Body of pancreas (tissue), 4 donors: ENCODE data around the gene GOLGA6L7. TPM values are rescaled to one million over a fixed set of nuclear protein-coding genes. Genes with fewer than 3 reads are reported as not detected.

Experiments
- ATAC-seq: fragments of 150-250 bp; one replicate; pipeline ENCODE4 v1.9.1; 2016
- DNase-seq, 4 donors: peaks; one replicate each; pipeline ENCODE4 v3.0.0-alpha.2; 2019
- H3K27ac ChIP-seq, 4 donors: fragments of 200-600 bp; sonication (generic); 1 replicate in 3 of 4; 2 replicates in 1 of 4; pipeline versions ENCODE4 v1.5.1 to v1.6.1; 2016 to 2019; ENCODE audit warnings: mild to moderate bottlenecking in 1 of 4, mixed read lengths in 1 of 4, moderate library complexity in 1 of 4
- H3K27me3 ChIP-seq, 2 donors: fragments of 200-600 bp; sonication (generic); one replicate each; pipeline ENCODE4 v1.6.0; 2016; ENCODE audit warnings: mild to moderate bottlenecking in 1 of 2
- H3K36me3 ChIP-seq, 2 donors: fragments of 200-600 bp; sonication (generic); replicated peaks in 1 of 2; 2 replicates each; pipeline ENCODE4 v1.5.1; 2016; ENCODE audit warnings: low read depth in 2 of 2; ENCODE audit not compliant: insufficient read depth in 1 of 2
- H3K4me1 ChIP-seq: fragments of 200-600 bp; sonication (generic); one replicate; pipeline ENCODE4 v1.6.0; 2016
- H3K4me3 ChIP-seq, 2 donors: fragments of 200-600 bp; sonication (generic); 1 replicate in 1 of 2; 2 replicates in 1 of 2; pipeline ENCODE4 v1.5.1; 2016 to 2019
- H3K9me3 ChIP-seq, 3 donors: fragments of 200-600 bp; sonication (generic); 1 replicate in 2 of 3; 2 replicates in 1 of 3; pipeline ENCODE4 v1.5.1; 2016
- CTCF ChIP-seq, 7 experiments: fragments of 450-650 bp in 4 of 7; fragments of 200-600 bp in 3 of 7; sonication (generic) in 3 of 7; IDR thresholded peaks; one replicate each; pipeline ENCODE4 v1.5.1; 2016 to 2019; ENCODE audit warnings: antibody characterized with exemption in 7 of 7
- POLR2A ChIP-seq, 3 donors: fragments of 450-650 bp; IDR thresholded peaks; one replicate each; pipeline ENCODE4 v1.6.1; 2016; ENCODE audit warnings: antibody characterized with exemption in 3 of 3, mild to moderate bottlenecking in 2 of 3
- WGBS, 2 donors: methylation state at CpG; one replicate each; pipeline ENCODE4 v1.1.5; 2017; 5-methylcytosine and 5-hydroxymethylcytosine counted together
- intact Hi-C: fragments of 100-400 bp; cut with DNase I; formaldehyde crosslinking; loops from one replicate; pipeline ENCODE4 v1.15.1; 2023
- total RNA-seq, 2 donors: library from RNA; depleted of rRNA; stranded (reverse); fragments of >200 nt; gene quantifications; one replicate each; pipeline ENCODE4 v1.1.0, GENCODE V29; 2016

The GOLGA6L7 gene
- total RNA-seq, 2 donors from 2014 or later, result not detected

DNA sequence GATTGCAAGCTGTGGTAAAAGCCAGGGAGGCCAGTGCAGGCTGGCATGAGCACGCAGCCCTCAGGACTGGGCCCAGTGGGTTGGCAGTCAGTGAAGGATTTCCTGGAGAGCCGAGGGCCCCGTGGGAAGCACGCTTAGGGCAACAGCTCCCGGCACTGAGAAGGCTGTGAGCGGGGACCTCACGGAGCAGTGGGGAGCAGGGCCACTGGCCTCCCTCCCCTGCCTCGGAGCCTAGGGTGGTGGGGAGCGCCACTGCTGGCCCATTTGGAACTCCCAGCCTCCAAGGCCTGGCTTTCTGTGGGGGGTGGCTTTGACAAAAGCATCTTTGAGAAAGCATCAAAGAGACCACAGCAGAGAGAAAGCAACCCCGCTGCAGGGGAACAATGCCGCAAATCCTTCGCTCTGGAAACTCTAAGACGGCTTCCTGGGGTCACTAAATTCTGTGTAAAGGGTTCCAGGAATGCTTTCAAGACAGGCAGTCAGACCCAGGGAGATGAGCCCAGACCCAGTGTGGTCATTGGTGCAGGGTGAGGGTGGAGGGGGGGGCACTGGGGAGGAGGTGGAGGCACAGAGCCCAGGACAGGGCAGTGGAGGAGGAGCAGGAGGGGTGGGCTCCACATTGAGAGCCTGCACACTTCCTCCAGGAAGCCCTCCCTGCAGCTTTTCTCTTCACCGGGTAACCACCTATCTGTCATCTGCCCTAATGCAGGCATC is 27.8 kb upstream of the GOLGA6L7 start:
- intact Hi-C loops, result no loop called here
- Histone ChIP-seq H3K36me3 (no peaks in the 10 kb centered on the region), H3K4me3 (no peak overlapping the region), H3K4me1 (peaks cover 33% of the 10 kb centered on the region), H3K27ac (no peak overlapping the region), H3K27me3 (no peaks in the 10 kb centered on the region), H3K9me3 (no peaks in the 10 kb centered on the region)
- ATAC-seq, result no peak
- DNase-seq, result no peak
- TF ChIP-seq CTCF (IDR thresholded peaks at IDR 0.05) (no peak), POLR2A (IDR thresholded peaks at IDR 0.05) (no peak)
- WGBS, 2 donors, result 90 to 91% methylated on average over 13 to 14 of the region's 14 CpGs

DNA sequence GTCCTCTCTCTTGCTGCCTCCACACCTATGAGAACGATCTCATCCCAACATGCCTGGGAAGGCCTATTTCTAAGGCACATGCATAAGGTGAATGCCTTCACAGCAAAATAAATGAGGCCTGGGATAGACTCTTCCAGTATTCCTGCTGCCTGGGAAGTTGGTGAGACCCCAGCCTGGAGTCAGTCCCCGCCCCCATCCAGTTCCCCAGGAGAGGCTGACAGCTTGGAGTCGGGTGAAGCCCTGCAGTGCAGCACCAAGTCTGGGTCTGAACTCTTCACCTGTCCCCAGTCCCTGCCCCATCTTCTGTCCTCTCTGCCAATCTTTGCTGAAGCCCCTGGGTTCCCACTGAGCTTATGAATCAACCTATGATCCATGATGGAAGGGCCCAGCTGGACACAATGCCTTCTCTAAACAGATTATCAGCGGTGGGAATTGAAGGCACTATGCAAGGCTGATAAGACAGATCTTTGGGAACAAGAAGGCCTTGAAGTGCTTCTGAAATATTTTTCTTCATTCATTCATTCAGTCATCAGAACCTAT is 27.1 kb upstream of the GOLGA6L7 start:
- intact Hi-C loops, result no loop called here
- no peaks in the 10 kb centered on the region for H3K9me3 ChIP-seq
- H3K36me3 ChIP-seq, result no peaks in the 10 kb centered on the region
- ATAC-seq (no peak), DNase-seq (no peak)
- H3K27ac ChIP-seq, result no peak overlapping the region
- no peak overlapping the region for H3K4me3 ChIP-seq
- TF ChIP-seq CTCF (IDR thresholded peaks at IDR 0.05) (no peak), POLR2A (IDR thresholded peaks at IDR 0.05) (no peak)
- H3K27me3 ChIP-seq, result no peaks in the 10 kb centered on the region
- peaks cover 25% of the 10 kb centered on the region for H3K4me1 ChIP-seq
- WGBS, 2 donors, result 86 to 95% methylated on average over 4 of the region's 4 CpGs

DNA sequence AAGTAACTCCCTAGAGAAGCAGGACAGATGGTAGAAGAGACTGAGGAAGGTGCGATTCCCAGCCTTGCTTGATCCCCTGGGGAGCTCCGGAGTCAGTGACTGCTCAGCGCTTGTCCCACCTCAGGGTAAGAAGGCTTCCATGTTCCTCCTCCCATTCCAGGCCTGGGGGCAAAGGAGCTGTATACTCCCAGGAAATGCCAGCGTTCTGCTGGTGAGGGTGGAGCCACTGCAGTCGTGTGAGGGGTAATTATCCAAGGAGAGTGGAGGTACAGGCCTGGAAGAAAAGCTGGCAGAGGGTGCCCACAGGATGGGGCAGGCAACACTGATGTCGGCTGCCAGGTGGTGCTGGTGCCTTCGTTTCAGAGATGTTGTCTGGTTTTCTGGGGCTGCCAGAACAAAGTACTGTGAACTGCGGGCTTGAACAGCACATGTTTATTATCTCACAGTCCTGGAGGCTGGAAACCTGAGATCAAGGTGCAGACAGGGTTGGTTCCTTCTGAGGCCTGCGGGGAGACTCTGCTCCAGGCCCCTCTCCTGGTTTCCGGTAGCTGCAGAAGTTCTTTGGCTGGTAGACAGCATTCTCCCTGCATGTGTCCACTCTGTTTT is 25.2 kb upstream of the GOLGA6L7 start:
- Histone ChIP-seq H3K9me3 (no peaks in the 10 kb centered on the region), H3K4me3 (no peak overlapping the region), H3K27me3 (no peaks in the 10 kb centered on the region), H3K4me1 (peaks cover 23% of the 10 kb centered on the region), H3K36me3 (no peaks in the 10 kb centered on the region), H3K27ac (peak overlapping the region; percentile 55 to 80 (median 65))
- ATAC-seq (peak; percentile 75), DNase-seq (peak; percentile 59 to 82 (median 74))
- TF ChIP-seq POLR2A (IDR thresholded peaks at IDR 0.05) (no peak), CTCF (IDR thresholded peaks at IDR 0.05) (peak in 4 of 7 experiments; percentile 31 to 51 (median 48))
- intact Hi-C loops, result no loop called here
- WGBS, 2 donors, result 32 to 39% methylated on average over 7 to 10 of the region's 10 CpGs

DNA sequence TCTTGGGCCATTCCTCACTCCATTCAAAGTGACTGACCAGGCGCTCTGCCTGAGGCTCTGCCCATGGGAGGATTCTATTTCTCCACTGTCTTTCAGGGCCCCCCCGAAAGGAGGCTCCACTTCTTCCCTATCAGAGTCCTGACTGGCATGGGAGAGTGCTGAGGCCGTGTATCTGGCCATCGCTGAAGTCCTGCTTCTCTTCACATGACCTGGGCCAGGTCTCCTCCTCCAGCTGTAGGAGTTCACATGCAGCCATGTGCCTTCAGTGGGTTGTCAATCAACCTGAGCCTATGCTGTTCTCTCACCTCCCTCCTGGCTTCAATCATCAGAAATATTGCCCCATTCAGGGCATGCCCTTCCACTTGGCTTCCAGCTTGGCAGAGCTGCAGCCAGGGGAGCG is 24.6 kb upstream of the GOLGA6L7 start:
- H3K27me3 ChIP-seq, result no peaks in the 10 kb centered on the region
- peak; percentile 75 to 89 (median 82) for DNase-seq
- peaks cover 23% of the 10 kb centered on the region for H3K4me1 ChIP-seq
- no peaks in the 10 kb centered on the region for H3K9me3 ChIP-seq
- H3K4me3 ChIP-seq, result no peak overlapping the region
- intact Hi-C loops, result no loop called here
- TF ChIP-seq CTCF (IDR thresholded peaks at IDR 0.05), result peak in 1 of 7 experiments; percentile 10
- TF ChIP-seq POLR2A (IDR thresholded peaks at IDR 0.05), result peak in 1 of 3 donors; percentile 13
- H3K36me3 ChIP-seq, result no peaks in the 10 kb centered on the region
- ATAC-seq, result peak; percentile 86
- H3K27ac ChIP-seq, result peak overlapping the region; percentile 55 to 80 (median 65)
- 42 to 46% methylated on average over 4 to 5 of the region's 5 CpGs for whole genome bisulfite sequencing, 2 donors
